Mesothelial cell of epicardium (in vitro differentiated cells): Measurements from ENCODE around the gene TMEM186. TPM values are rescaled to one million over a fixed set of nuclear protein-coding genes. Genes with fewer than 3 reads are reported as not detected.
A peak's percentile ranks its signal among the peaks of the same experiment; 100 is the strongest.
"Not testable (repeated sequence)": the region's sequence is repeated elsewhere in the genome, so short reads cannot be mapped to it uniquely, and the experiment has no call there.

ENCODE experiments used
- DNase-seq, 2 experiments: peaks; one replicate each; pipeline ENCODE4 v3.0.0; 2021; ENCODE audit warnings: low spot score in 2 of 2; ENCODE audit not compliant: unreplicated experiment in 2 of 2
- H3K27ac Mint-ChIP-seq: 2 replicates; pipeline ENCODE4 v1.8.0; 2021; ENCODE audit warnings: mixed read lengths
- H3K27me3 Mint-ChIP-seq: 2 replicates; pipeline ENCODE4 v1.8.0; 2021; ENCODE audit warnings: low read depth, mixed read lengths
- H3K36me3 Mint-ChIP-seq: 2 replicates; pipeline ENCODE4 v1.8.0; 2021; ENCODE audit warnings: mixed read lengths
- H3K4me1 Mint-ChIP-seq: 2 replicates; pipeline ENCODE4 v1.8.0; 2021; ENCODE audit warnings: mixed read lengths
- H3K4me3 Mint-ChIP-seq: 2 replicates; pipeline ENCODE4 v1.8.0; 2021; ENCODE audit warnings: mild to moderate bottlenecking, moderate library complexity, mixed read lengths
- H3K9me3 Mint-ChIP-seq: 2 replicates; pipeline ENCODE4 v1.8.0; 2021; ENCODE audit warnings: mixed read lengths
- CTCF ChIP-seq: fragments of 200-600 bp; sonication (generic); IDR thresholded peaks from one replicate; pipeline ENCODE4 v1.5.0; 2021; ENCODE audit warnings: antibody characterized with exemption; ENCODE audit not compliant: unreplicated experiment
- total RNA-seq: library from RNA; stranded (reverse); gene quantifications from 3 replicates; pipeline ENCODE4 v1.2.1, GENCODE V29; 2021

TMEM186 gene
- total RNA-seq, 1 donor from 2014 or later, result 11.9 TPM

GRCh38 chr16:8804313-8804712, 6.9 kb upstream of the TMEM186 start:
- H3K27ac Mint-ChIP-seq, result no peak overlapping the region
- H3K9me3 Mint-ChIP-seq, result no peaks in the 10 kb centered on the region
- TF ChIP-seq CTCF, result no peak
- H3K36me3 Mint-ChIP-seq, result peaks cover 37% of the 10 kb centered on the region
- DNase-seq, result no peak
- no peak overlapping the region for H3K4me3 Mint-ChIP-seq
- H3K27me3 Mint-ChIP-seq, result no peaks in the 10 kb centered on the region
- peaks cover 1% of the 10 kb centered on the region for H3K4me1 Mint-ChIP-seq

- peaks cover 32% of the 10 kb centered on the region for H3K36me3 Mint-ChIP-seq
- not testable (repeated sequence) for DNase-seq, H3K4me1 Mint-ChIP-seq, H3K27me3 Mint-ChIP-seq, H3K27ac Mint-ChIP-seq, H3K9me3 Mint-ChIP-seq, H3K4me3 Mint-ChIP-seq
These were observed 6.3 kb upstream of the TMEM186 start for GRCh38 chr16:8803733-8804132.

- no peak for TF ChIP-seq CTCF
- H3K9me3 Mint-ChIP-seq, result no peaks in the 10 kb centered on the region
- H3K4me1 Mint-ChIP-seq, result peaks cover 16% of the 10 kb centered on the region
- H3K4me3 Mint-ChIP-seq, result no peak overlapping the region
- no peaks in the 10 kb centered on the region for H3K27me3 Mint-ChIP-seq
- DNase-seq, result no peak
- H3K36me3 Mint-ChIP-seq, result peaks cover 20% of the 10 kb centered on the region
- H3K27ac Mint-ChIP-seq, result no peak overlapping the region
These were observed 4.3 kb upstream of the TMEM186 start for GRCh38 chr16:8801701-8802100.

GRCh38 chr16:8798535-8799157, 1.2 kb upstream of the TMEM186 start:
- Mint-ChIP-seq H3K9me3 (no peaks in the 10 kb centered on the region), H3K4me3 (peak overlapping the region; percentile 97), H3K4me1 (peaks cover 22% of the 10 kb centered on the region), H3K27me3 (no peaks in the 10 kb centered on the region), H3K27ac (peak overlapping the region; percentile 93), H3K36me3 (peaks cover 12% of the 10 kb centered on the region)
- no peak for TF ChIP-seq CTCF
- DNase-seq, result no peak

- Mint-ChIP-seq H3K4me1 (peaks cover 22% of the 10 kb centered on the region), H3K4me3 (peak overlapping the region; percentile 97), H3K9me3 (no peaks in the 10 kb centered on the region), H3K36me3 (peaks cover 9% of the 10 kb centered on the region), H3K27me3 (no peaks in the 10 kb centered on the region), H3K27ac (peak overlapping the region; percentile 93)
- TF ChIP-seq CTCF, result no peak
- no peak for DNase-seq
These were observed 712 bp upstream of the TMEM186 start for GRCh38 chr16:8798174-8798527.

GRCh38 chr16:8796469-8797363, 723 bp downstream of the TMEM186 start:
- Mint-ChIP-seq H3K4me3 (peak overlapping the region; percentile 97), H3K27me3 (no peaks in the 10 kb centered on the region), H3K9me3 (no peaks in the 10 kb centered on the region), H3K27ac (peak overlapping the region; percentile 93), H3K4me1 (peaks cover 22% of the 10 kb centered on the region), H3K36me3 (no peaks in the 10 kb centered on the region)
- no peak for TF ChIP-seq CTCF
- no peak for DNase-seq
